ENCODE data around the gene CLIC5. TPM values are rescaled to one million over a fixed set of nuclear protein-coding genes. Genes with fewer than 3 reads are reported as not detected.

The CLIC5 gene
- total RNA-seq, 2 donors from 2014 or later = 170 to 205 TPM

GRCh38 chr6:45838451-45838850, 177.2 kb downstream of the CLIC5 start:
- intact Hi-C loops (cut with DNase I, micrococcal nuclease) = no loop called here

GRCh38 chr6:45837541-45838200, 178.0 kb downstream of the CLIC5 start:
- intact Hi-C loops (cut with DNase I, micrococcal nuclease) = no loop called here
- DNase-seq = no peak
- no peak for ATAC-seq

More at GRCh38 chr6:45838451-45838850, 177.2 kb downstream of the CLIC5 start:
- no peak for DNase-seq
- ATAC-seq = no peak

GRCh38 chr6:45836984-45837383, 178.7 kb downstream of the CLIC5 start:
- intact Hi-C loops (cut with DNase I, micrococcal nuclease) = no loop called here

GRCh38 chr6:45836438-45836824, 179.2 kb downstream of the CLIC5 start:
- DNase-seq (no peak), ATAC-seq (no peak)
- intact Hi-C loops (cut with DNase I, micrococcal nuclease) = no loop called here

More at GRCh38 chr6:45836984-45837383, 178.7 kb downstream of the CLIC5 start:
- DNase-seq (no peak), ATAC-seq (no peak)

- intact Hi-C loops (cut with DNase I, micrococcal nuclease) = no loop called here
- ATAC-seq (no peak), DNase-seq (no peak)
Measured at GRCh38 chr6:45835721-45836437, 179.8 kb downstream of the CLIC5 start.

- intact Hi-C loops (cut with DNase I, micrococcal nuclease) = no loop called here
- no peak for DNase-seq
Measured at GRCh38 chr6:45832063-45832462, 183.6 kb downstream of the CLIC5 start.

More at GRCh38 chr6:45832063-45832462, 183.6 kb downstream of the CLIC5 start:
- no peak for ATAC-seq

Other genes starting within 250 kb of the CLIC5 start
- gene ENPP4, start 114.1 kb upstream of the CLIC5 start, total RNA-seq = 10 to 100 TPM; 19.1 to 26.3 TPM
- 1 to 10 TPM; 3.4 to 3.5 TPM for gene ENPP5, start 155.1 kb upstream of the CLIC5 start, total RNA-seq